Measurements from ENCODE around the gene SKA3.

- no peak for TF ChIP-seq CTCF (IDR thresholded peaks at IDR 0.05)
- no peak for TF ChIP-seq POLR2A (IDR thresholded peaks at IDR 0.05)
- TF ChIP-seq POLR2AphosphoS5 (IDR thresholded peaks at IDR 0.05; ENCODE audit: insufficient read depth in 1 of 2, low read depth in 1 of 2) = no peak
Measured at GRCh38 chr13:21139374-21139773, 37.0 kb downstream of the SKA3 start.
